ENCODE measurements around the gene SLC34A3. TPM values are rescaled to one million over a fixed set of nuclear protein-coding genes. Genes with fewer than 3 reads are reported as not detected.

The SLC34A3 gene
- total and polyA plus RNA-seq, 2 of the 8 experiments (the other 6 are each of a cell fraction or from before 2014, with no cell fraction given) = 0.08 TPM; not detected in 1

DNA sequence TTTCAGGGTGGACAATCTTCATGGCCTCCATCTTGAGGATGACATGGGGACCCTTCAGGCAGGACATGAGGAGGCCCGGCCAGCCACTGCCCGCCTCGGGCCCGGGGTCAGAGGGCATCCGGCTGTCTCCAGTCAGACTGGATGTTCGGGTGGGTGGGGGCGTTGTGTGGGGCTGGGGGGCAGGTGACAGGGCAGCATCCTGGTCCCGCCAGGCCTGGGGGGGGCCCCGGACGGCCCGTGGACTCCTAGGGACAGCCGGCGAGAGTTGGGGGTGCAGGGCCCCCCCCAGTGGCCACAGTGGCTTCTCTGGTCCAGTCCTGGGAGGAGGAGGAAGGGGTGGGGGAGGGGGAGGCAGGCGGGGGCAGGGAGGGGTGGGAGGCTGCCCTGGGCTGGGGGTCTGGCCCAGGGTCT, 9.6 kb upstream of the SLC34A3 start (continued):
- TF ChIP-seq GTF2F1 (IDR thresholded peaks at IDR 0.05; ENCODE audit: borderline replicate concordance, low read depth, low read length) = no peak
- TF ChIP-seq BACH1 (IDR thresholded peaks at IDR 0.05; ENCODE audit: low read length) = no peak
- TF ChIP-seq POLR2A (IDR thresholded peaks at IDR 0.05; ENCODE audit: control extremely low read depth in 1 of 2, low read depth in 2 of 2, low read length in 2 of 2) = no peak
- no peak for TF ChIP-seq CHD1 (IDR thresholded peaks at IDR 0.05; ENCODE audit: low read depth, low read length)
- TF ChIP-seq KDM5A (IDR thresholded peaks at IDR 0.05; ENCODE audit: low read length) = no peak

All from H1 (cell line).